SK-N-SH (cell line): ENCODE data around the gene MET. TPM values are rescaled to one million over a fixed set of nuclear protein-coding genes. Genes with fewer than 3 reads are reported as not detected.

Source experiments
- CTCF ChIA-PET: fragments of 300-600, 350-600 bp; formaldehyde crosslinking; extraction: SDS; loops from one replicate; lab custom pipeline; 2021; lab: Yijun Ruan, JAX
- POLR2A ChIA-PET: fragments of 350-600 bp; sonication (Branson Sonifier 250); formaldehyde crosslinking; extraction: SDS; loops from one replicate; lab custom pipeline; 2020; ENCODE audit warnings: antibody characterized with exemption, inconsistent platforms; lab: Yijun Ruan, JAX
- DNase-seq: peaks from one replicate; pipeline ENCODE4 v3.0.0; 2012
- H2AFZ ChIP-seq: fragments of 200-600 bp; sonication (generic); 2 replicates; pipeline ENCODE4 v1.8.1; 2016; ENCODE audit warnings: antibody characterized with exemption, mild to moderate bottlenecking, low read depth
- H3F3A ChIP-seq: fragments of 200-600 bp; sonication (generic); replicated peaks from 2 replicates; pipeline ENCODE3; 2016; ENCODE audit warnings: antibody characterized with exemption, mild to moderate bottlenecking; ENCODE audit not compliant: insufficient read depth
- H3K27ac ChIP-seq, 2 experiments: fragments of 200-500 bp in 1 of 2; fragments of 200-600 bp in 1 of 2; sonication (Bioruptor generic) in 1 of 2; sonication (generic), shearing (Covaris generic) in 1 of 2; 2 replicates each; pipeline versions ENCODE4 v1.5.1 to v1.6.1; 2014 to 2016; ENCODE audit warnings: low read depth in 2 of 2, inconsistent platforms in 1 of 2, low read length in 1 of 2, mild to moderate bottlenecking in 1 of 2, mixed read lengths in 1 of 2
- H3K27me3 ChIP-seq: fragments of 200-600 bp; sonication (generic), shearing (Covaris generic); 2 replicates; pipeline ENCODE4 v1.6.1; 2016; ENCODE audit warnings: mixed run types; ENCODE audit not compliant: insufficient read depth
- H3K36me3 ChIP-seq, 2 experiments: fragments of 200-500 bp in 1 of 2; fragments of 200-600 bp in 1 of 2; sonication (Bioruptor generic) in 1 of 2; sonication (generic) in 1 of 2; replicated peaks in 1 of 2; 2 replicates each; pipeline versions ENCODE3 to v1.5.1; 2014 to 2016; ENCODE audit warnings: low read length in 1 of 2, mild to moderate bottlenecking in 1 of 2; ENCODE audit not compliant: insufficient read depth in 2 of 2, control insufficient read depth in 1 of 2
- H3K4me1 ChIP-seq, 2 experiments: fragments of 200-500 bp in 1 of 2; fragments of 200-600 bp in 1 of 2; sonication (Bioruptor generic) in 1 of 2; sonication (generic), shearing (Covaris generic) in 1 of 2; 2 replicates each; pipeline versions ENCODE4 v1.5.1 to v1.6.1; 2014 to 2016; ENCODE audit warnings: low read depth in 1 of 2, low read length in 1 of 2, mixed run types in 1 of 2; ENCODE audit not compliant: insufficient read depth in 2 of 2, control insufficient read depth in 1 of 2
- H3K4me2 ChIP-seq: fragments of 200-600 bp; sonication (generic), shearing (Covaris generic); 2 replicates; pipeline ENCODE4 v1.6.1; 2017; ENCODE audit warnings: mixed run types
- H3K4me3 ChIP-seq, 2 experiments: fragments of 200-500 bp in 1 of 2; fragments of 200-600 bp in 1 of 2; sonication (Bioruptor generic) in 1 of 2; sonication (generic), shearing (Covaris generic) in 1 of 2; 2 replicates each; pipeline versions ENCODE4 v1.5.1 to v1.8.1; 2014 to 2016; ENCODE audit warnings: low read depth in 2 of 2, inconsistent platforms in 1 of 2, low read length in 1 of 2, mild to moderate bottlenecking in 1 of 2, mixed read lengths in 1 of 2, moderate library complexity in 1 of 2
- H3K79me2 ChIP-seq: fragments of 200-600 bp; sonication (generic); 2 replicates; pipeline ENCODE4 v1.8.1; 2017; ENCODE audit warnings: mild to moderate bottlenecking; ENCODE audit not compliant: insufficient read depth
- H3K9ac ChIP-seq: fragments of 200-600 bp; sonication (generic); 2 replicates; pipeline ENCODE4 v1.6.1; 2017; ENCODE audit warnings: mixed run types
- H3K9me2 ChIP-seq: fragments of 200-600 bp; sonication (generic); 2 replicates; pipeline ENCODE4 v1.6.1; 2017; ENCODE audit warnings: mixed run types
- H3K9me3 ChIP-seq: fragments of 200-600 bp; sonication (generic); 2 replicates; pipeline ENCODE4 v1.6.1; 2017; ENCODE audit warnings: mixed run types, mild to moderate bottlenecking, moderate library complexity
- H4K20me1 ChIP-seq: fragments of 200-600 bp; sonication (generic); 2 replicates; pipeline ENCODE4 v1.6.1; 2017; ENCODE audit warnings: mild to moderate bottlenecking, mixed run types; ENCODE audit not compliant: insufficient read depth
- CHD2 ChIP-seq: fragments of 150-350 bp; IDR thresholded peaks from 2 replicates; pipeline ENCODE4 v1.6.1; 2018; ENCODE audit warnings: low read length; ENCODE audit not compliant: partially characterized antibody
- ELF1 ChIP-seq: IDR thresholded peaks from 2 replicates; pipeline ENCODE4 v1.4.0; 2012
- EP300 ChIP-seq, 2 experiments: IDR thresholded peaks; 2 replicates each; pipeline versions ENCODE4 v1.4.0 to v1.6.1; 2012; ENCODE audit warnings: borderline replicate concordance in 1 of 2, low read depth in 1 of 2, low read length in 1 of 2
- EZH2phosphoT487 ChIP-seq: fragments of 200-600 bp; sonication (generic); IDR thresholded peaks from 2 replicates; pipeline ENCODE4 v1.6.1; 2017; ENCODE audit warnings: low read depth, mixed run types, mild to moderate bottlenecking, antibody characterized with exemption, moderate library complexity, borderline replicate concordance
- GABPA ChIP-seq: IDR thresholded peaks from 2 replicates; pipeline ENCODE4 v1.4.0; 2012; ENCODE audit warnings: low read depth, mild to moderate bottlenecking
- IRF3 ChIP-seq: fragments of 150-350 bp; IDR thresholded peaks from 2 replicates; pipeline ENCODE4 v1.6.1; 2016; ENCODE audit warnings: mild to moderate bottlenecking, low read depth, low read length
- MEF2A ChIP-seq: IDR thresholded peaks from 2 replicates; pipeline ENCODE4 v1.4.0; 2012; ENCODE audit warnings: low read depth, borderline replicate concordance
- MXI1 ChIP-seq: IDR thresholded peaks from 2 replicates; pipeline ENCODE4 v1.6.1; 2012; ENCODE audit warnings: mild to moderate bottlenecking, low read depth, low read length, improper control_type of control experiment
- NRF1 ChIP-seq: IDR thresholded peaks from 2 replicates; pipeline ENCODE4 v1.6.1; 2012; ENCODE audit warnings: low read depth, mild to moderate bottlenecking, low read length
- POLR2AphosphoS5 ChIP-seq: IDR thresholded peaks from 2 replicates; pipeline ENCODE4 v1.6.1; 2012; ENCODE audit warnings: low read depth, low read length
- RAD21 ChIP-seq: IDR thresholded peaks from 2 replicates; pipeline ENCODE4 v1.6.1; 2012; ENCODE audit warnings: mild to moderate bottlenecking, low read length
- RCOR1 ChIP-seq: fragments of 150-350 bp; IDR thresholded peaks from 2 replicates; pipeline ENCODE4 v1.6.1; 2017; ENCODE audit warnings: antibody characterized with exemption, low read length
- REST ChIP-seq: IDR thresholded peaks from 2 replicates; pipeline ENCODE4 v1.6.1; 2012; ENCODE audit warnings: mild to moderate bottlenecking, low read depth, low read length, moderate library complexity
- SMC3 ChIP-seq: IDR thresholded peaks from 2 replicates; pipeline ENCODE4 v1.6.1; 2012; ENCODE audit warnings: low read depth, low read length, improper control_type of control experiment
- TAF1 ChIP-seq: IDR thresholded peaks from 2 replicates; pipeline ENCODE4 v1.6.1; 2012; ENCODE audit warnings: low read depth, mild to moderate bottlenecking, low read length, moderate library complexity, borderline replicate concordance
- USF1 ChIP-seq: IDR thresholded peaks from 2 replicates; pipeline ENCODE4 v1.4.0; 2012; ENCODE audit warnings: low read depth, borderline replicate concordance
- USF2 ChIP-seq: fragments of 150-350 bp; IDR thresholded peaks from 2 replicates; pipeline ENCODE4 v1.6.1; 2017; ENCODE audit warnings: antibody characterized with exemption, low read length, low read depth, borderline replicate concordance
- YY1 ChIP-seq: IDR thresholded peaks from 2 replicates; pipeline ENCODE4 v1.4.0; 2012; ENCODE audit warnings: low read depth, mild to moderate bottlenecking
- WGBS: methylation state at CpG from one replicate; pipeline ENCODE4 v1.1.6; 2017; ENCODE audit warnings: low lambda C conversion rate; 5-methylcytosine and 5-hydroxymethylcytosine counted together
- polyA plus RNA-seq, 3 experiments: library from polyadenylated mRNA; depleted of rRNA; stranded (reverse); fragments of >200 nt; gene quantifications; 2 replicates each; pipeline ENCODE4 v1.2.3, GENCODE V29; 2012

Gene MET
- polyA plus RNA-seq, 1 of the 3 experiments (the other 2 are of a cell fraction), result 38.7 TPM

GRCh38 chr7:116683786-116684185, 11.8 kb downstream of the MET start:
- Histone ChIP-seq H3K79me2 (peaks cover 75% of the 10 kb centered on the region), H3K4me3 (no peak overlapping the region), H3K9me2 (no peaks in the 10 kb centered on the region), H3F3A (peaks cover 18% of the 10 kb centered on the region), H4K20me1 (no peaks in the 10 kb centered on the region), H3K9me3 (no peaks in the 10 kb centered on the region), H3K36me3 (no peaks in the 10 kb centered on the region)
- ChIA-PET POLR2A (no interaction called here), CTCF (interaction anchor here (1.6 kb wide), 1 partner anchor 16 kb away, joined by 3 read pairs; no protein-coding TSS in a partner anchor)
- WGBS, result 31% methylated on average over 4 of the region's 4 CpGs
- no peak for TF ChIP-seq MEF2A
- no peak for TF ChIP-seq EP300 (IDR thresholded peaks at IDR 0.05; ENCODE audit: borderline replicate concordance in 1 of 2, low read depth in 1 of 2, low read length in 1 of 2)
- TF ChIP-seq YY1, result no peak
- no peak for TF ChIP-seq USF1
- no peak for TF ChIP-seq USF2
- TF ChIP-seq SMC3, result no peak
- no peak for TF ChIP-seq IRF3
- TF ChIP-seq POLR2AphosphoS5, result no peak
- no peak for TF ChIP-seq RCOR1
- TF ChIP-seq MXI1, result no peak
- no peak for TF ChIP-seq ELF1
- TF ChIP-seq REST, result no peak
- TF ChIP-seq GABPA, result no peak
- no peak for TF ChIP-seq RAD21
- TF ChIP-seq NRF1, result no peak
- TF ChIP-seq EZH2phosphoT487, result no peak
- TF ChIP-seq CHD2, result no peak
- TF ChIP-seq TAF1, result no peak
- TF ChIP-seq, all 33 proteins: peak for 0
- Histone ChIP-seq H3K9ac (no peak overlapping the region), H2AFZ (no peak overlapping the region), H3K4me2 (no peak overlapping the region), H3K4me1 (peaks cover 0 to 5% of the 10 kb centered on the region in 2 experiments; a peak in 1 of 4 replicates), H3K27me3 (no peaks in the 10 kb centered on the region; the same call in 1 of the 2 replicates), H3K27ac (no peak overlapping the region)
- no peak for DNase-seq
